Measurements from ENCODE around the gene OR52E2.

DNA sequence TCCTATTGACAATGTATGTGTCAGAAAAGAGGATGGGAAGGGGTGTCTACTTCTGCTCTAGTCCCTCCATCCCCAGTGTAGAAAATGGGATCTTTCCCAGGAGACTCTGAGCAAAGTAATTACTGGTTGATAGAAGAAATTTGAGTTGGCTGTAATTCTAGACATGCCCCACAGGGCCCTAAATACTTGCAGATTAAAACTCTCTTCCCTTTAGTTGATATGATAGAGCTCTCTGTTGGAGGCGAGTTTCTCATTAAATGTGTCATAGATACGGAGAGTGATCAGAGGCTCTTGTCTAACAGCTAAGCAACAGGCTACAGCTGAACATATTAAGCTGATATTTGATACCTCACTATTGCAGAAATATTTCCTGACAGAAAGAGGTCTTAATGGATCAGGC is 42.8 kb upstream of the OR52E2 start:
- TF ChIP-seq, protein P1, sequence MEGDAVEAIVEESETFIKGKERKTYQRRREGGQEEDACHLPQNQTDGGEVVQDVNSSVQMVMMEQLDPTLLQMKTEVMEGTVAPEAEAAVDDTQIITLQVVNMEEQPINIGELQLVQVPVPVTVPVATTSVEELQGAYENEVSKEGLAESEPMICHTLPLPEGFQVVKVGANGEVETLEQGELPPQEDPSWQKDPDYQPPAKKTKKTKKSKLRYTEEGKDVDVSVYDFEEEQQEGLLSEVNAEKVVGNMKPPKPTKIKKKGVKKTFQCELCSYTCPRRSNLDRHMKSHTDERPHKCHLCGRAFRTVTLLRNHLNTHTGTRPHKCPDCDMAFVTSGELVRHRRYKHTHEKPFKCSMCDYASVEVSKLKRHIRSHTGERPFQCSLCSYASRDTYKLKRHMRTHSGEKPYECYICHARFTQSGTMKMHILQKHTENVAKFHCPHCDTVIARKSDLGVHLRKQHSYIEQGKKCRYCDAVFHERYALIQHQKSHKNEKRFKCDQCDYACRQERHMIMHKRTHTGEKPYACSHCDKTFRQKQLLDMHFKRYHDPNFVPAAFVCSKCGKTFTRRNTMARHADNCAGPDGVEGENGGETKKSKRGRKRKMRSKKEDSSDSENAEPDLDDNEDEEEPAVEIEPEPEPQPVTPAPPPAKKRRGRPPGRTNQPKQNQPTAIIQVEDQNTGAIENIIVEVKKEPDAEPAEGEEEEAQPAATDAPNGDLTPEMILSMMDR (IDR thresholded peaks at IDR 0.05): no peak
- no peak for TF ChIP-seq POLR2AphosphoS5 (IDR thresholded peaks at IDR 0.05)
- TF ChIP-seq POLR2A (IDR thresholded peaks at IDR 0.05): no peak
